Lower lobe of right lung (tissue), 2 donors: ENCODE results near the gene TTC36. TPM values are rescaled to one million over a fixed set of nuclear protein-coding genes. Genes with fewer than 3 reads are reported as not detected.
A peak's percentile ranks its signal among the peaks of the same experiment; 100 is the strongest.

Source experiments
- ATAC-seq, 2 donors: fragments of 200-7000 bp; cut with Tn5 transposase; one replicate each; pipeline ENCODE4 v1.9.1; 2020 to 2022; ENCODE audit warnings: mild to moderate bottlenecking in 2 of 2, moderate library complexity in 2 of 2
- DNase-seq: peaks from one replicate; pipeline ENCODE4 v3.0.0-alpha.2; 2020
- H3K27ac ChIP-seq: fragments of 200-600 bp; one replicate; pipeline ENCODE4 v1.8.0; 2022
- H3K27me3 ChIP-seq: fragments of 200-600 bp; one replicate; pipeline ENCODE4 v1.8.0; 2022; ENCODE audit warnings: low read depth
- H3K36me3 ChIP-seq: fragments of 200-600 bp; one replicate; pipeline ENCODE4 v1.8.0; 2022; ENCODE audit warnings: mild to moderate bottlenecking
- H3K4me1 ChIP-seq: fragments of 200-600 bp; one replicate; pipeline ENCODE4 v1.8.0; 2022
- H3K4me3 ChIP-seq: fragments of 200-600 bp; one replicate; pipeline ENCODE4 v1.8.0; 2022; ENCODE audit warnings: mild to moderate bottlenecking
- H3K9me3 ChIP-seq: fragments of 200-600 bp; one replicate; pipeline ENCODE4 v1.8.0; 2022
- CTCF ChIP-seq: fragments of 200-600 bp; IDR thresholded peaks from one replicate; pipeline ENCODE4 v1.8.0; 2022; ENCODE audit warnings: antibody characterized with exemption, mild to moderate bottlenecking
- intact Hi-C: fragments of 100-400 bp; cut with DNase I; formaldehyde crosslinking; loops from one replicate; pipeline ENCODE4 v1.11.0; 2022
- total RNA-seq: library from RNA; stranded (reverse); fragmentation: NEBNext Ultra II Directional; extraction: Animal tissue kit (Norgen Biotek cat#: 25700); gene quantifications from one replicate; pipeline ENCODE4 v1.2.1, GENCODE V29; 2021
- donor health status: DM: no; HTN: yes; CAD: no; lungs with severe emphysema.

Gene TTC36
- total RNA-seq, 1 donor from 2014 or later = 1.0 TPM

- no peak overlapping the region for H3K27ac ChIP-seq
- peak; percentile 67 to 73 for ATAC-seq
- intact Hi-C loops = no loop called here
- no peak for DNase-seq
- H3K27me3 ChIP-seq = no peaks in the 10 kb centered on the region
- no peaks in the 10 kb centered on the region for H3K4me1 ChIP-seq
- peak; percentile 24 for TF ChIP-seq CTCF
- no peak overlapping the region for H3K4me3 ChIP-seq
- peaks cover 76% of the 10 kb centered on the region for H3K36me3 ChIP-seq
- no peaks in the 10 kb centered on the region for H3K9me3 ChIP-seq
Measured at GRCh38 chr11:118522571-118523072, 4.7 kb upstream of the TTC36 start.

- intact Hi-C loops = no loop called here
- Histone ChIP-seq H3K4me1 (peaks cover 5% of the 10 kb centered on the region), H3K36me3 (peaks cover 62% of the 10 kb centered on the region), H3K27me3 (no peaks in the 10 kb centered on the region), H3K4me3 (no peak overlapping the region), H3K9me3 (no peaks in the 10 kb centered on the region), H3K27ac (no peak overlapping the region)
- ATAC-seq (no peak), DNase-seq (no peak)
- no peak for TF ChIP-seq CTCF
Measured at GRCh38 chr11:118524356-118524755, 2.9 kb upstream of the TTC36 start.

- no peak overlapping the region for H3K27ac ChIP-seq
- DNase-seq = no peak
- TF ChIP-seq CTCF = no peak
- peaks cover 56% of the 10 kb centered on the region for H3K36me3 ChIP-seq
- no peaks in the 10 kb centered on the region for H3K27me3 ChIP-seq
- ATAC-seq = no peak
- H3K9me3 ChIP-seq = no peaks in the 10 kb centered on the region
- intact Hi-C loops = no loop called here
- H3K4me1 ChIP-seq = peaks cover 11% of the 10 kb centered on the region
- no peak overlapping the region for H3K4me3 ChIP-seq
Measured at GRCh38 chr11:118524757-118525470, 2.4 kb upstream of the TTC36 start.

GRCh38 chr11:118526688-118527087 lies 586 bp upstream of the TTC36 start:
- ATAC-seq = no peak
- intact Hi-C loops = no loop called here
- TF ChIP-seq CTCF = no peak

GRCh38 chr11:118528511-118528910 lies 1.2 kb downstream of the TTC36 start:
- intact Hi-C loops = no loop called here
- H3K27me3 ChIP-seq = no peaks in the 10 kb centered on the region
- no peak overlapping the region for H3K4me3 ChIP-seq
- H3K9me3 ChIP-seq = no peaks in the 10 kb centered on the region
- H3K36me3 ChIP-seq = peaks cover 20% of the 10 kb centered on the region
- no peak overlapping the region for H3K27ac ChIP-seq
- no peak for TF ChIP-seq CTCF
- ATAC-seq (no peak), DNase-seq (no peak)
- H3K4me1 ChIP-seq = peaks cover 27% of the 10 kb centered on the region

More at GRCh38 chr11:118526688-118527087, 586 bp upstream of the TTC36 start:
- Histone ChIP-seq H3K27me3 (no peaks in the 10 kb centered on the region), H3K9me3 (no peaks in the 10 kb centered on the region), H3K4me1 (peaks cover 22% of the 10 kb centered on the region), H3K36me3 (peaks cover 39% of the 10 kb centered on the region), H3K4me3 (no peak overlapping the region), H3K27ac (no peak overlapping the region)
- DNase-seq = no peak
